ENCODE measurements around the gene PBX1. TPM values are rescaled to one million over a fixed set of nuclear protein-coding genes. Genes with fewer than 3 reads are reported as not detected.

Gene PBX1
- total and polyA plus RNA-seq, 4 donors, result 7.8 to 112 (median 33.5) TPM

DNA sequence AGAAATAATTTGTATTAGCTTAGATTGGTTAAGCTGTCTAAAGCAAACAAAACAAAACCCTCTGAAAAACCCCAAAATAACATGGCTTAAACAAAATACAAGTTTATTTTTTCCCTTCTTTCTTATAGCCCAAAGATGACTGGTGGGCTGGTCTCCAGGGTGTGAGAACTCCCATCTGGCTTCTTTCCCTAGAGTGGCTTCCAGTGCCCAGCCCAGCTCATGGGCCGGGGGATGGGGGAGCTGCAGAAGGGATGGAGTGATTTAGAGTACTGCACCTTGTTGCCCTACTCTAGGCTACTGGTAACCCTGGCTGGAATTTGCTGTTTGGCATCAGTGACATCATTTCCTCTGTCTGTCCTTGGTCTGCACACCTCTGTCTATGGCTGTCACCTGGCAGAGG is 223.0 kb downstream of the PBX1 start:
- Histone ChIP-seq H3K27ac (ENCODE audit: low read depth in 1 of 2, low read length in 1 of 2) (no peak overlapping the region), H3K9ac (ENCODE audit: insufficient read depth in 1 of 2, low read length in 2 of 2) (no peak overlapping the region), H3K27me3 (ENCODE audit: control insufficient read depth in 3 of 3, insufficient read depth in 3 of 3, low read length in 2 of 3) (no peaks in the 10 kb centered on the region), H3K4me3 (no peak overlapping the region), H3K9me3 (ENCODE audit: control insufficient read depth in 4 of 4, insufficient read depth in 3 of 4, low read length in 3 of 4) (no peaks in the 10 kb centered on the region), H3K4me1 (ENCODE audit: control insufficient read depth in 5 of 5, insufficient read depth in 5 of 5, low read length in 5 of 5) (peaks cover 10 to 69% (median 32%) of the 10 kb centered on the region in 5 donors), H3K36me3 (ENCODE audit: control insufficient read depth in 4 of 4, insufficient read depth in 4 of 4, low read length in 4 of 4) (no peaks in the 10 kb centered on the region)
- DNase-seq, result peak in 2 of 3 donors; percentile 52 to 57
- TF ChIP-seq, protein P1, sequence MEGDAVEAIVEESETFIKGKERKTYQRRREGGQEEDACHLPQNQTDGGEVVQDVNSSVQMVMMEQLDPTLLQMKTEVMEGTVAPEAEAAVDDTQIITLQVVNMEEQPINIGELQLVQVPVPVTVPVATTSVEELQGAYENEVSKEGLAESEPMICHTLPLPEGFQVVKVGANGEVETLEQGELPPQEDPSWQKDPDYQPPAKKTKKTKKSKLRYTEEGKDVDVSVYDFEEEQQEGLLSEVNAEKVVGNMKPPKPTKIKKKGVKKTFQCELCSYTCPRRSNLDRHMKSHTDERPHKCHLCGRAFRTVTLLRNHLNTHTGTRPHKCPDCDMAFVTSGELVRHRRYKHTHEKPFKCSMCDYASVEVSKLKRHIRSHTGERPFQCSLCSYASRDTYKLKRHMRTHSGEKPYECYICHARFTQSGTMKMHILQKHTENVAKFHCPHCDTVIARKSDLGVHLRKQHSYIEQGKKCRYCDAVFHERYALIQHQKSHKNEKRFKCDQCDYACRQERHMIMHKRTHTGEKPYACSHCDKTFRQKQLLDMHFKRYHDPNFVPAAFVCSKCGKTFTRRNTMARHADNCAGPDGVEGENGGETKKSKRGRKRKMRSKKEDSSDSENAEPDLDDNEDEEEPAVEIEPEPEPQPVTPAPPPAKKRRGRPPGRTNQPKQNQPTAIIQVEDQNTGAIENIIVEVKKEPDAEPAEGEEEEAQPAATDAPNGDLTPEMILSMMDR (IDR thresholded peaks at IDR 0.05; ENCODE audit: control extremely low read depth, extremely low read depth), result no peak
- WGBS, 2 donors, result 82 to 85% methylated on average over 1 of the region's 1 CpG
- no peak for ATAC-seq (ENCODE audit: insufficient read depth, low FRiP score)

DNA sequence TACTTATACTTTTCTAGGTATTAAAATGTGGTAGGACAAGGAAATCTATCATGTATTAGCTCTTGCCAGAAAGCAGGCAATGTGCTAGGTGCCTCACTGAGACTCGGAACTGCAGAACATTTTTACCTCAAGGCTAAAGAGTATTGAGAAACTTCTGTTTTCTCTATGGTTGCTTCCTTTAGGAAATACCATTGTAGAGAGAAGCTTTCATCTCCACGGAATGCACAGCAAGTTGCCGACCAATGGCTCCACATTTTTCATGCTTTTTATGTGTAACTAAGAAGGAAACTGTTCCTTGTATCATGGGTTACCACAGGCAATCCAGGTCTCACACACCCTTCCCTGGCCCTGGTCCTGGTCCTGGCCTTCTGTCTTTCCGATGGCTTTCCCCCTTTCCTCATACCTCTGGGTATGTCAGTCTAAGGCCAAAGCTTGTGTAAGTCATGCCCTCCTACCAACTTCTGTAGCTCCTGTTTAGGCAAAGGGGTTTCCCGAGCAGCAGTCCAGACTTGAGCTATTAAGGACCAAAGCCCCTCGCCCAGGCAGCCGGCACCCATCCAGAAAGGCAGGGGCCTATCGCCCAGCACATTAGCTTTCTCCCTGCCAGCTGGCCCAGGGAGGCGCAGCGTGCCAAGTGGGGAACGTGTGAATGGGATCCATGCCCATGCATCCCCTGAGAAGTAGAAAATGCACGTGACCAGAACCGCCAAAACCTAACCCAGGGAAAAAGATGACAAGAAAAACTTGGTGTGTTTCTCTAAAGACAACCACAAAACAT is 225.0 kb downstream of the PBX1 start:
- WGBS, 2 donors, result 82% methylated on average over 13 of the region's 13 CpGs
- Histone ChIP-seq H3K9ac (ENCODE audit: insufficient read depth in 1 of 2, low read length in 2 of 2) (no peak overlapping the region), H3K27me3 (ENCODE audit: control insufficient read depth in 3 of 3, insufficient read depth in 3 of 3, low read length in 2 of 3) (no peaks in the 10 kb centered on the region), H3K9me3 (ENCODE audit: control insufficient read depth in 4 of 4, insufficient read depth in 3 of 4, low read length in 3 of 4) (no peaks in the 10 kb centered on the region), H3K27ac (ENCODE audit: low read depth in 1 of 2, low read length in 1 of 2) (peak overlapping the region; percentile 28 to 39), H3K4me3 (no peak overlapping the region), H3K36me3 (ENCODE audit: control insufficient read depth in 4 of 4, insufficient read depth in 4 of 4, low read length in 4 of 4) (no peaks in the 10 kb centered on the region), H3K4me1 (ENCODE audit: control insufficient read depth in 5 of 5, insufficient read depth in 5 of 5, low read length in 5 of 5) (peaks cover 12 to 73% (median 36%) of the 10 kb centered on the region in 5 donors)
- DNase-seq (peak in 2 of 3 donors; percentile 31 to 46), ATAC-seq (ENCODE audit: insufficient read depth, low FRiP score) (no peak)
- TF ChIP-seq, protein P1 (IDR thresholded peaks at IDR 0.05; ENCODE audit: control extremely low read depth, extremely low read depth), result no peak

DNA sequence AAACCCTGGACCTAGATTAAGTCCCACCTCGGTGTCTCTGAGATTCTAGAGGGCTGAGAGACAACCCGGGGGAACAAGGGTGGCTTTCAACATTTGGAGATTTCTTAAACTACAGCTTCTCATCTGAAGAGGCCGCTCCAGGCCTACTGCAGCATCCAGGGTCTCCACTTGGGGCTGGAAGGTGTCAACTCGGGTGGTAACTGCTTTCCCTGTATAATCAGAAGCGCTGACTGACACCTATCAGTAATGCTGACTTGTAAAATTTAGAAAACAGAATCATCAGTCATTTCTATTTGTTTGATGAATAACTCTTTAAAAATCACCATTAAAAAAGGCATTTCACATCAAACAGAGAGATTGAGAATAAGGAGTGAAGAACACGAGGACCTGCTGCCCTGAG is 226.0 kb downstream of the PBX1 start:
- TF ChIP-seq, protein P1 (IDR thresholded peaks at IDR 0.05; ENCODE audit: control extremely low read depth, extremely low read depth), result no peak
- 92 to 93% methylated on average over 6 of the region's 6 CpGs for WGBS, 2 donors

More for the DNA sequence above, 226.0 kb downstream of the PBX1 start:
- H3K27me3 ChIP-seq (ENCODE audit: control insufficient read depth in 3 of 3, insufficient read depth in 3 of 3, low read length in 2 of 3), result no peaks in the 10 kb centered on the region
- H3K9ac ChIP-seq (ENCODE audit: insufficient read depth in 1 of 2, low read length in 2 of 2), result no peak overlapping the region
- peak overlapping the region in 1 of 2 donors; percentile 72 for H3K27ac ChIP-seq (ENCODE audit: low read depth in 1 of 2, low read length in 1 of 2)
- peaks cover 14 to 63% (median 33%) of the 10 kb centered on the region in 5 donors for H3K4me1 ChIP-seq (ENCODE audit: control insufficient read depth in 5 of 5, insufficient read depth in 5 of 5, low read length in 5 of 5)
- no peak overlapping the region for H3K4me3 ChIP-seq
- H3K36me3 ChIP-seq (ENCODE audit: control insufficient read depth in 4 of 4, insufficient read depth in 4 of 4, low read length in 4 of 4), result no peaks in the 10 kb centered on the region
- no peak for DNase-seq
- H3K9me3 ChIP-seq (ENCODE audit: control insufficient read depth in 4 of 4, insufficient read depth in 3 of 4, low read length in 3 of 4), result no peaks in the 10 kb centered on the region
- ATAC-seq (ENCODE audit: insufficient read depth, low FRiP score), result no peak

All from lung (tissue), 12 donors.